Inflammatory macrophage (primary cell): Measurements from ENCODE around the gene CALN1.

Source experiments
- DNase-seq, 2 donors: peaks; one replicate each; pipeline ENCODE4 v3.0.0-alpha.2; 2020 to 2022

Gene CALN1

DNA sequence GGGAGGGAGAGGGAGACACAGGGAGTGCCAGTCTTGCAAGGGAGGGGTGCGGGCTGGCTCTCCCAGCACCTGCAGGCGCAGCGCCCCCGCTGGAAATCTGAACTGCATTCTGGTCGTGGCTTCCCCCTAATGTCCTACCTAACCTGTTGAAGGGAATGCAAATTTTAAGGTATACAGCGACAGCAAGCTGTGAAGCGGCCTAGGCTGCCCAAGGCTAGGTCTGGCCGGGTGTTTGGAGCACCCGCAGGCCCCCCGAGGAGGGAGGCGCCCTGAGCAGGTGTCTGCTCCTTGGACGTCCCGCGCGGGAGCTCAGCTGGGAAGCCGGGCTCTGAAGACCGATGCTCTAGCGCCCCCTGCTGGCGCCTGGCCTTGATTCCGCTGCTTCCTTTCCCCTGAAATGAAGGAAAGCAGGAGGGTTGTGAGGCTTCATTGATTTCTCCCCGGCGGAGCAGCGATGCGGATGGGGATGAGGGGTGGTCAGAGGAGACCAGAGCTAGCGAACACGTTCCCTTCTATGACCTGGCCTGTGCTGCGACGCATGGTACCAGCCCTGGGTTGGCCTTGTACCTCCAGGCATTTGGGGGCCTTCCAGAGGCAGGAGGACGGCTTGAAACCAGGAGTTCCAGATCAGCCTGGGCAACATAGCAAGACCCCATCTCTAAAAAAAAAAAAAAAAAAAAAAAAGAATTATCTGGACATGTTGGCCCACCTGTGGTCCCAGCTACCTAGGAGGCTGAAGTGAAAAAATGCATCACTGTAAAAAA, 678.8 kb downstream of the CALN1 start:
- peak; percentile 61 to 79 for DNase-seq

DNA sequence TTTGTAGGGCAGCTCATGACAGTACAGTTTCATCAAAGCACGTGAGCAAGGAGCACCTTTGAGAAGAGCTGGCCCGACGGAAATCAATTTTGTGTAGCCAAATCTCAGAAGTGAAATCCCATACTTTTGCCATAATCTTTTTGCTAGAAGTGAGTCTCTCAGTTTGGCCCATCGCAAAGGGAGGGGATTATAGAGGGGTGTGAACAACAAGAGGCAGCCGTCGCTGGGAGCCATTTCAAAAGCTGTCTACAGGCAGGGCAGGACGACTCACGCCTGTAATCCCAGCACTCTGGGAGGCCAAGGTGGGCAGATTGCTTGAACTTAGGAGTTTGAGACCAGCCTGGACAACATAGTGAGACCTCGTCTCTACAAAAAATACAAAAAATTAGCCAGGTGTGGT, 680.4 kb downstream of the CALN1 start:
- DNase-seq: no peak
